GM19397 (cell line): ENCODE data around the gene DND1.
"Not testable (repeated sequence)": the region's sequence is repeated elsewhere in the genome, so short reads cannot be mapped to it uniquely, and the experiment has no call there.

ENCODE experiments used
- ATAC-seq: cut with Tn5 transposase; IDR thresholded peaks from one replicate; pipeline ENCODE4 v1.9.1; 2021; ENCODE audit warnings: mild to moderate bottlenecking, moderate library complexity; ENCODE audit not compliant: unreplicated experiment

Gene DND1

DNA sequence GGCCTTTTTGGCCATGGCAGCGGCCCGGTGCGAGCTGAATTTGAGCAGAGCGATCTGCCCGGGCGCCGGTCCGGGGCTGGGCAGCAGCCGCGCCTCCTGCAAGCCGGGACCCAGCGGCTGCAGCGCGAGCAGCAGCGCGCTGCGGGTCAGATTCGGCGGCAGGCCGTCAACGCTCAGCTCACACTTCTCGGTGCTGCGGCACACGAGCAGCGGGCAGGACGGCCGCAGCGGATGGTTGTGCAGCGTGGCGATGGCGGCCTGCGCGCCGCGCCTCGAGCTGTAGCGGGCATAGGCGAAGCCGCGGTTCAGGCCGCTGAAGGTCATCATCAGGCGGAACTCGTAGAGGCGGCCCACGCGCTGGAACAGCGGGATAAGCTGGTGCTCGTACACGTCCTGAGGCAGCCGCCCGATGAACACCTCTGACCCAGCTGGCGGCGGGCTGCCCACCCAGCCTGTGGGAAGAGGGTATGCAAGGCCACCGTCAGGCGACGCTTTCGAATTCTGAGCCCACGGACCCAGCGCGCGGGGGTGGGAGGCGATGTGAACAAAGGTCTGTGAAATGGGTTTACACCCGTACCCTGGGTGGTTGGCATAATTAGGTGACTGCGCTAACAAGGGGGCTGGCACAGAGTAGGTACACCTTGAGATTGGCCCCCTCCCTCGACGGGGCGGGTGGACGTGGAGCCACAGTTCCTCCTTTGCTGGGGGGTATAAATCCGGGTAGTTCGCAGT lies 755 bp downstream of the DND1 start:
- ATAC-seq, result no peak

DNA sequence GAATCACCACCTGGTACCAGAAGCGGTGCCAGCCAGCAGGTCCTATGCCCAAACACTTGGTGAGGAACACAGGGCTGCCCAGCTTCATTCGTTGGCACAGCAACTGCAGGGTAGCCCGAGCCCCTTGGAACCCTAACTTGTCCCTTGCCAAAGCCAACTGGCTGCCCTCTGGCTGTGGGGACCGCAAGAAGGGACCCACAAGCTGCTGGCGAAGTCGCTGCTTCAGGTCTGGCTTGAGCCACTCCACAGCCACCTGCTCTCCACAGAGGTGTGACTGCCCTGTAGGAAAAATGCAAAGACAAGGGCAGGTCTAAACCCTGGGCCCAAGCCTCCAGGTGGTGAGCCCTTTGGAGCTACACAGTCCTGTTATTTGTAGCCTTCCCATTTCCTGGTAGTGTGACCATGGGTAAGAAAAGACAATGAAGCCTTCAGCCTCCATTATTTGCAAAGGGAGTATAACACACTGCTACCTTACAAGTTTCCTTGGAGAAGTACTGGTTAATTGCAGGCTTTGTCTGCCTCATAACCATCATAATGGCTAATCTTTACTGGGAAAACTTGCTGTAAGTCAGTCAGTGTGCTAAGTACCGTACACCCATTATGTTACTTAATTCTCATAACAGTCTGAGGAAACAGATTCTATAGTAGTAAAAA lies 1.8 kb downstream of the DND1 start:
- no peak for ATAC-seq

DNA sequence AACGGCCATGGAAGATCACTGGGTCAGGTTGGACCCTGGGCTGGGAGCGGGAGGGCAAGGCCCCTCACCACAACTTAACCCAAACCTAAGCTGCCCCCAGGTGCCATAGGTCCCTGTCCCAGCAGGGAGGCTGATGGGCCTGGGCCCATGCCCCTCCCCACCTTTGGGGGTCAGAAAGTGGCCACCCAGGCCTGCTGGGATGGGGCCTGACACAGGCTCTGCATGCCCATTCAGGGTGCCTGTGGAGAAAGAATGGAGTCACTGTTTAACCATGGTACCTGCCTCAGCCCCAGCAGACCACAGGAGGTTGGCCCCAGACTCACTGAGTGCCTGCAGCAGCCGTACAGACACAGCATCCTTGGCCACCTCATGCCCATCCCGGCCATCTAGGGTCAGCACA lies 2.3 kb downstream of the DND1 start:
- ATAC-seq, result not testable (repeated sequence)

DNA sequence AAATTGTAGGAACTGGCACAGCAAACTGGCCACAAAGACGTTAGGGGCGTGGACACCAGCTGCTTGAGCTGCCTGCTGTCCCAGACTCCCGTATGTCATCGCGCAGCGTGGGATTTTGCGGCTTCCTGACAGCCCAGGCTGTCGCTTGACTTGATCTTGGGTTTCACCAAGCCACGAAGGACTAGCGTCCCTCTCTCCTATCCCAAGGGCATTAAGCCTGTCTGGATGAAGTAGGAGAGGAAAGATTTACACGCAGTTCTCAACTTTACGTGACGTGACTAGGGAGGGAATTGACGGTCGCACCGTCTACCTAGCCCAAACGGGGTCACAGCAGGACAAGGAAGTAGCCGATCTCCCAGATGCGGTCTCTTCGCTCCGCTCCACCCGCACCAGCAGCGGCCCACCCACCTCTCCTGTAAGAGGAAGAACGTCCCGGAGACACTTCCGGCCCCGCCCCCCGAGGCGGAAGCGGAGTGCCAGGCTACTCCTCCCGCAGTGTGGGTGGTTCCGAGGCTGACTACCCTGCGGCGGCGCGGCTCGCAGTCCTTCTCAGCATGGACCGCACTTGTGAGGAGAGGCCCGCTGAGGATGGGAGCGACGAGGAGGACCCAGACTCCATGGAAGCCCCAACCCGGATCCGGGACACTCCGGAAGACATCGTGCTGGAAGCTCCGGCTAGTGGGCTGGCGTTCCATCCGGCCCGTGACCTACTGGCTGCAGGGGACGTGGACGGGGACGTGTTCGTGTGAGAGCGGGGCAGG lies 8.8 kb downstream of the DND1 start, which contains the start of gene WDR55:
WDR55 (plus strand) TSS at position 546 of the 761 bp plus-strand sequence; CDS start at position 555, 9 bp downstream.
- peak; percentile 97 for ATAC-seq

DNA sequence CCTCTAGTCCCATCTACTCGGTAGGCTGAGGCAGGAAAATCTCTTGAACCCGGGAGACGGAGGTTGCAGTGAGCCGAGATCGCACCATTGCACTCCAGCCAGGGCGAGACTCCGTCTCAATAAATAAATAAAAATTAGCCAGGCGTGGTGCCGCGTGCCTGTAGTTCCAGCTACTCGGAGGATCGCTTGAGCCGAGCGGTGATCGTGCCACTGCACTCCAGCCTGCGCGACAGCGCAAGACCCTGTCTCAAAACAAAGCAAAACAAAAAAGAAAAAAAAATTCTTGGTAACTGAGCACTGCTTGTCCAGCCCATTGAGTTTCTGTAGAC lies 9.4 kb downstream of the DND1 start:
- no peak for ATAC-seq

DNA sequence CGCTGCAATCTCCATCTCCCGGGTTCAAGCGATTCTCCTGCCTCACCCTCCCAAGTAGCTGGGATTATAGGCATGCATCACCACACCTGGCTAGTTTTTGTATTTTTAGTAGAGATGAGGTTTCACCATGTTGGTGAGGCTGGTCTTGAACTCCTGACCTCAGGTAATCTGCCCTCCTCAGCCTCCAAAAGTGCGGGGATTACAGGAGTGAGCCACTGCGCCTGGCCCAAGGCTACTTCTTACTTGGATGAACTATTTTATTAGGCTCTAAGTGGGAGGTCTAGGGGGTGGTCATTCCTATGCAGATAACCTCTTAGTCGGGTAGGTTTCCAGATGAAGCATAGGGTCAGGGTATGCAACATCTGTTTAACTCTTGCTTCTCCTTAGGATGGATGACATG lies 13.0 kb downstream of the DND1 start:
- not testable (repeated sequence) for ATAC-seq

DNA sequence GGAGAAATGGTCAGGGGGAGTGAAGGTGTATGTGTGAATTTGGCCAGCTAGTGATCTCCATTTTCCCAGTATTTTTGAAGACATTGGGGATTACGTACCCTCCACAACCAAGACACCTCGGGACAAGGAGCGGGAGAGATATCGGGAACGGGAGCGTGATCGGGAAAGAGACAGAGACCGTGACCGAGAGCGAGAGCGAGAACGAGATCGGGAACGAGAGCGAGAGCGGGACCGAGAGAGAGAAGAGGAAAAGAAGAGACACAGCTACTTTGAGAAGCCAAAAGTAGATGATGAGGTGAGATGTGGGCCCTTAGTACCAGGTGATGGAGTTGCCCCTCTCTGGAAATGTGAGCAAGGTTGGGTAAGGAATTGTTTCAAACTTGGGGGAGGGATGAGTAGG lies 14.5 kb downstream of the DND1 start:
- no peak for ATAC-seq

DNA sequence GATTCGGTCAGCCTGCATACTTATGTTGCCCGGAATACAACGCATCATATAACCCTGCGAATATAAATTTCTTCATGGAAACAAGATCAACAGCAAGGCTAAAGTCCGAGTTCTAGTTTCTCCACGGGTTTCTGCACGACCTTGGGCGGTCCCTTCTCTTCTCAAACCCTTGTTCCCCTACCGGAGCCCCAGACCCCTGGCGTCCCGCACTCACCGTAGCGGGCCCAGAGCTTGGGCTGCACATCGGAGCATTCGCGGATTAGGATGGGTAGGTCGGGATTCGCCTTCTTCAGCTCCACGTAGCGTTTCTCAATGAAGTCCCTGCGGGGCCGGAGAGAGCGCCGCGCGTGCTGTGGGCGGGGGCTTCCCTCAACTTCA lies 26.3 kb downstream of the DND1 start:
- ATAC-seq, result peak; percentile 42

DNA sequence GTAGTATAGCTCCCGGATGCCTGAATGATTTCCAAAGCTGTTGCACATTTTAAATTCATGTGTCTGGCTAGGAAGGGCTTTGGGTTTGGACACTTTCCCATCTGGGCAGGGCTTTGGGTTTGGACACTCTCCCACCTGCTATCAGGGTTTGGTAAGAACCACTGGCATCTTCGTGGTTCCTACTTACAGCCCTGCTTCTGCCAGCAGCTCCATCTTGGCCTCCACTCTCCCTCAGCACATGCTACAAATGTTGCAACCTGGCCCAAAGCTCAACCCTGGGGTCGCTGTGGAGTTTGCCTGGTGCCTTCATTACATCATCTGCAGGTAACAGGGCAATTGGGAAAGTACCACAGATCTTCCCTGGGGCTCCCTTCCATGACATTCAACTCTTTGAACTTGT lies 30.7 kb downstream of the DND1 start:
- no peak for ATAC-seq

DNA sequence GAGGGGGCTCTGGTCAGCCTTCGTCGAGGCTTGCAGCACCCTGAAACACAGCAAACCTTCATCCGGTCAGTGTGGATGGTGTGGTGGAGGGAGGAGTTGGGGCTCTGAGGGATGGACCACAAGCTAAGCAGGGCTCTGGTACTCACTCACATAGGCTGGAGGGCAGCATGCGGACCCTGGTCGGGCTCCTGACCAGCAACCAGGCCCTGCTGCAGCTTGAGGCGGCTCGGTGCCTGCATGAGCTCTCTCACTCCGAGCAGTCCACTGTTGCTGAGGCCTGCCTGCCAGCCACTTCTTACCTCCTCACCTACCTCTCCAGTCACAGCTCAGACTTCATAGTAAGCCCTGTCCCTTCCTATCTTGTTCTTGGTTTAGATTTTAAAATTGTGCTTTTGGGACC lies 31.7 kb downstream of the DND1 start:
- ATAC-seq, result no peak

DNA sequence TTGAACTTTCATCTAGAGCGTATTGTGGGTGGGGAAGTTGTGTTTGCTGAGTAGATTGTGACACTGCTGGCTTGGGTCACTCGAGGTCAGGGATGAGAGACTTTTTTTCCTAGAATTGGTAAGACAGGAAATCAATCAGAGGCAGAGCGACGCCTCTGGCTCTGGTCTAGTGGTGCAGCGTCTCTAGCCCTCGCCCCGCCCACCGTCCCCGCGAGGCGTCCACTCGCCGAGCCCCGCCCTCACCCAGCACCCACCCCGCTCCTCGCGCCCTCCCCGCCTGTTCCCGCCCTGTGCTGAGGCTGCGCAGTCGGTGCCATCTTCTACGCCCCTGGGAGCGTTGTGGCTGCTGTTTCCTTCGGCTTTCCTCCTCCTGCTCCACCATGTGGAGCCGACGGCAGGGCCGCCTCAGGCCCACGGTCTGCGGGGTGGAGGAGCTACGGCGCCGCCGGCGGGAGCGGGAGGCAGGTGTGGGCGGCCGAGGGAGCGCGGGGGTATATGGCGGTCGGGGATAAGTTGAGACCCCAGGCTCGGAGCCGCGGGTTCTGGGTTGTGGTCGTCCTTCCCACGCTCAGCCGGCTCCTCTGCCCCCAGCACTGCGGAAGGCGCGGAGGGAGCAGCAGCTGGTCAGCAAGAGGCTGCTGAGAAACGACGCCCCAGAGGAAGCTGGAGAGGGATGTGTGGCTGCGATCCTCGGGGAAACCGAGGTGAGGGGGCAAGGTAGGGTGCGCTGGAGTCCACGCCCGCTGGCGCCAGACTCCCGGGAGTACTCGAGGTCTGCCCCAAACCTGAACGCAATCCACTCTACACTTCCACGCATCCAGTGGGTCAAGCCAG lies 34.0 kb downstream of the DND1 start, which contains the start of gene TMCO6:
TMCO6 (plus strand) TSS at position 304 of the 834 bp plus-strand sequence; CDS start at position 381, 77 bp downstream.
- peak; percentile 97 for ATAC-seq

DNA sequence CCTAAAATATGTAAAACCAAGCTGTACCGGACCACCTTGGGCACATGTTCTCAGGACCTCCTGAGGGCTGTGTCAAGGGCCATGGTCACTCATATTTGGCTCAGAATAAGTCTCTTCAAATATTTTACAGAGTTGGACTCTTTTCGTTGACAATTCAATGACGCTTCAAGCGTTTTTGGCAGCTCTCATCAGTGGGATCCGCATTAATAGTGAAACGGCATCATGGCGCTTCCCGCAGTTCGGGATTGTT lies 34.6 kb downstream of the DND1 start:
- ATAC-seq, result not testable (repeated sequence)

DNA sequence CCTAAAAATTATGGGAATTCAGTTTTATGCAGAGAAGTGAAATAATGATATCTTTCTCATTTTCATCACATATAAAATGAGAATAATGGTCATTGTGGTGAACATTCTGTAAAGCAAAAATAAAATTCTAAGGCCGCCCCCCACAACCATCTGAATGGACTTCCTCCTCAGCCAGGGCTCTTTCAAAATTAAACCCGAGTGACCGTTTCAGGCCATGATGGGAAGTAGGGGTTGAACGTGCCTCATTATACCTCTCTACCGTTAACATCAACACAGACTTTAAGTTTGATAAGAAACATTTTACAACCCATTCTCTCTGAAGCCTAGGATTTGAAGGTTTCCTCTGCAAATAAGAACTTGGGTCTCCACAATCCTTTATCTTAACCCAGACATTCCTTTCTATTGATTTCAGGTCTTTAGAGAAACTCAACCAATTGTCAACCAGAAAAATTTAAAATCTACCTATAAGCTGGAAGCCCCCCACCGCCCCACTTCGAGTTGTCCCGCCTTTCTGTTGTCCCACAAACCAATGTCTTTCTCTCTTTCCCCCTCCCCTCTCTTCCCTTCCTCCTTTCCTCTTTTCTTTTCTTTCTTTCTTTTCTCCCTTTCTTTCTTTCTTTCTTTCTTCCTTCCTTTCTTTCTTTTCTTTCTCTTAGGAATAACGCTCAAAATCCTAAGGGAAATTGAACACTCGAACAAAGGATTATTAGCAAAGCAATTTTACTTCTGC lies 35.8 kb downstream of the DND1 start:
- no peak for ATAC-seq

DNA sequence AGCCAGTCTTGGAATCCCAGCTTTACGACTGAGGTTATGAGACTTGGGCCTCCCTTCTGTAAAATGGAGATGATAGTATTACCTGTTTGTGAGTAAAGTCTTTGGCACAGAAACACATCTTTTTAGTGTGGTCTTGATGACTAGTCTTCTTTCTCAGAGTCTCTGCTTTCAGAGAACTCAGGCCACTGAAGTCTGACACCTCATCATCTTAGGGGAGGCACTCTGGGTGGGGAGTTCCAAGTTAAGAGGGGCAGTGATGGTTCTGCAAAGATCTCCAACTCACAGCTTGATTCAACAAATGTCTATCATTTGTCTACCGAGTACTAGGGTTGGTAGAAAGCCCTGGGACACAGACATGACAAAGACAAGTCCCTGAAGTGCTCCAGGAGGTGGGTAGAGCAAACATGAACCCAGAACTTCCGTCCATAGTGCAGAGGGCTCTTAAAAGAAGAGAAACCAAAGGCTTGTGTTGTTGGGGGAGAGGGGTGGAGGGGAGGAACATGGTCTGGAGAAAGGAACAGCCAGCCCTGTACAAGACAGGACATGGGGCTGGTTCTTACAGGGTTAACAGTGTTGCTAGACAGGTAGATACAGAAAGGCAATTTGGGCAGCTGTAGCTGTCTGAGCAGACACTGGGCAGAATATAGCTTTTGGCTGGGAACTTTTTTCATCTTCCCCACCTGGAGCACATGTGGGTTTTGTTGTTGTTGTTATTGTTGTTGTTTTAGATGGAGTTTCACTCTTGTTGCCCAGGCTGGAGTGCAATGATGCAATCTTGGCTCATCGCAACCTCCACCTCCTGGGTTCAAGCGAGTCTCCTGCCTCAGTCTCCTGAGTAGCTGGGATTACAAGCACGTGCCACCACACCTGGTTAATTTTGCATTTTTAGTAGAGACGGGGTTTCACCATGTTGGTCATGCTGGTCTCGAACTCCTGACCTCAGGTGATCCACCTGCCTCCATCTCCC lies 37.8 kb downstream of the DND1 start:
- ATAC-seq, result no peak

DNA sequence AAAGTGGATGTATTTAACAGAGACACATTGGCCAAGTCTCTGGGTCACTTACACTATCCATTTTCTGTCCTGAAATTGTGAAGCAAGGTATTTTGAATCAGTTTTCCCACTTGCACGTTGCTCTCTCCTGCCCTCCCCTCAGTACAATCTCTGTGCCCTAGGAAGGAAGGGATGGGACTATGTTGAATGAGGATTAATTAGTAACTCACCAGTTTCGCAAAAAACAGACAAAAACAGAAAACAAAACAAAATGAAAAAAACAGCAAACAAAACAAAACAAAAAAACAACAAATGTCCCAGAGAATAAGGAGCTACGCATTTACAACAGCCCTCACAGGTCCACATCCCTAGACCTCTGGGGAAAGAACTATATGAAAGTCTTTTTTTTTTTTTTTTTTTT lies 39.3 kb downstream of the DND1 start:
- ATAC-seq, result no peak

DNA sequence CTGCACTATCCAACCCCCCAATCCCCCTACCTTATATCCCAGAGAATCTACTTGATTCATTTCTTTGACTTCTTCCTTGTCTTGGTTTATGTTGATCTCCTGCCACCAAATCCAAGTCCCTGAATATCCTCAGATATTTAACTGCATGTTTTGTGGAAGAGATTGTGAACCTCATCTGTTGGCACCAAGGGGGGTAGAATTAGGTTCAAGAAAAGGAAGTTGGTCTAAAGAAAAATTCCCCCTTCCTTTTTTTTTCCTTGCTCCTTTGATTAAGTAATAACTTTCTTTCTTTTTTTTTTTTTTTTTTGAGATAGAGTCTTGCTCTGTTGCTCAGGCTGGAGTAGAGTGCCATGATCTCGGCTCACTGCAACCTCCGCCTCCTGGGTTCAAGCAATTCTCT lies 39.9 kb downstream of the DND1 start:
- ATAC-seq, result no peak

DNA sequence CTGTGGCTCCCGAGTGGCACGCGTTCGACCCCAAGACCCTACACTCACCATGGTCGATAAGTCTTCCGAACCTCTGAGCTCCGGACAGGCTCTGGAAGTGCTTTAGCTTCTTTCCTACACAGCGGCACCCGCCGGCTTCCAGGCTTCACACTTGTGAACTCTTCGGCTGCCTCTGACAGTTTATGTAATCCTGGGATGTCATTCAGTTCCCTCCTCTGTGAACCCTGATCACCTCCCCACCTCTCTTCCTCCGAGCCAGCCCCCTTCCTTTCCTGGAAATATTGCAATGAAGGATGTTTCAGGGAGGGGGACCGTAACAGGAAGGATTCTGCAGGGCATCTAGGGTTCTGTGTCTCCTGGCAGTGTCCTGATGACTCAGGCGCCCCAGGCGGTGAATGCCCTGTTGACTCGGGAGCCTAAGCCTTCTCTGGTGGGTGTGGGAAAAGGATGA lies 40.3 kb downstream of the DND1 start, which contains the start of gene CD14:
CD14 (minus strand) TSS at position 155 of the 451 bp plus-strand sequence; CDS start at position 51, 104 bp downstream.
- ATAC-seq, result no peak

DNA sequence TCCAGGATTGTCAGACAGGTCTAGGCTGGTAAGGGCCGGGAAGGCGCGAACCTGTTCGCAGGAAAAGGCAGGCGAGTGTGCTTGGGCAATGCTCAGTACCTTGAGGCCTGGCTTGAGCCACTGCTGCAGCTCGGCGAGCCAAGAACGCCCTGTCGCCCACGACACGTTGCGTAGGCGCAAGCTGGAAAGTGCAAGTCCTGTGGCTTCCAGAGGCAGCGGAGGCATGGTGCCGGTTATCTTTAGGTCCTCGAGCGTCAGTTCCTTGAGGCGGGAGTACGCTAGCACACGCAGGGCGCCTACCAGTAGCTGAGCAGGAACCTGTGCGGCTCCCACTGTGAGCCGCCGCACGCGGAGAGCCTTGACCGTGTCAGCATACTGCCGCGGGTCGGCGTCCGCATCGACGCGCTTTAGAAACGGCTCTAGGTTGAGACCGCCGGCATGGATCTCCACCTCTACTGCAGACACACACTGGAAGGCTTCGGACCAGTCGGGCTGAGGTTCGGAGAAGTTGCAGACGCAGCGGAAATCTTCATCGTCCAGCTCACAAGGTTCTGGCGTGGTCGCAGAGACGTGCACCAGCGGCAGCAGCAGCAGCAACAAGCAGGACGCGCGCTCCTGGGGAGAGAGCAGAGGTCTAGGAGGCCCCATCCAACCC lies 40.9 kb downstream of the DND1 start:
- ATAC-seq, result peak; percentile 60
